Erythroblast (primary cell): ENCODE results near the gene SUV39H2.

Source experiments
- GATA1 ChIP-seq: IDR thresholded peaks from 2 replicates; pipeline ENCODE4 v1.6.1; 2011; ENCODE audit warnings: low read depth, mild to moderate bottlenecking, control low read depth, low read length, moderate library complexity
- POLR2A ChIP-seq: IDR thresholded peaks from 2 replicates; pipeline ENCODE4 v1.6.1; 2011; ENCODE audit warnings: mild to moderate bottlenecking, low read length

- TF ChIP-seq POLR2A (no peak), GATA1 (no peak)
These were observed 17.9 kb upstream of the SUV39H2 start for GRCh38 chr10:14860791-14861190.
